CD1c-positive myeloid dendritic cell (primary cell): Measurements from ENCODE around the gene PHLDA3.
A peak's percentile ranks its signal among the peaks of the same experiment; 100 is the strongest.
"Not testable (repeated sequence)": the region's sequence is repeated elsewhere in the genome, so short reads cannot be mapped to it uniquely, and the experiment has no call there.

ENCODE experiments used
- DNase-seq: peaks from one replicate; pipeline ENCODE4 v3.0.0-alpha.2; 2016; ENCODE audit errors: extremely low spot score

The PHLDA3 gene

DNA sequence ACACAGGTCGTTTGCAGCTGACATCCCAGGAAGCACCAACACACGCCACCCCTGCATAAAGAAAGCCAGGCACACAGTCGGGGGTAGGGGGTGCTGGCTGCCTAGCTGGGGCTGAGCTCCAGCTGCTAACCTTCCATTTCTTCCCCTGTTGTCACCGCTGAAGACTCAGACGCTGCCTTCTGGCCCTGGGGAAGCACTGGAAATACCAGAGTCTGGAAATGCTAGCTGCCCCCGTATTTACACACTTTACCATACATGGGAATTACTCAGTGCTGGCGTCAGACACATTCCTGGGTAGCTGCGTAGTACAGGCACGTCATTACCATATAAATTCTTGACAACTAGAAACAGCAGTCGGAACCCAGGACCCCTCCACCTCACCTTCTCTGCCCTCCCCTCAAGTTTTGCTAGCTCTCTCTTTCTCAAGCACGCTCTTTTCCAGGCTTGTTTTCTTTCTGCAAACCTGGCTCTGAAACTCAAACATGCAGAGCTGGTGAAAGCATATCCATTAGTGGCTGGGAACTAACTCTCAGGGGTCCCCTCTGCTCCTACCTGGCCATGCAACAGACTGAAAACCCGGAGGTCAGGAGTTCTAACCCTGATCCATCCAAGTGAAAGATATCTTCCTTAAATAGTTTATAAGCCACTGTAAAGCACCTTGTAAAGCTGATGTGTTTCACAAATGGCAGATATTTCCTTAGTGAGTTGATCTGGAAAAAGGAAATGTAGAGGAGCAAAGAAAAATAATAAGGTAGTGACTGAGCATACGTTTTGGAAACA, 34.6 kb upstream of the PHLDA3 start:
- no peak for DNase-seq

DNA sequence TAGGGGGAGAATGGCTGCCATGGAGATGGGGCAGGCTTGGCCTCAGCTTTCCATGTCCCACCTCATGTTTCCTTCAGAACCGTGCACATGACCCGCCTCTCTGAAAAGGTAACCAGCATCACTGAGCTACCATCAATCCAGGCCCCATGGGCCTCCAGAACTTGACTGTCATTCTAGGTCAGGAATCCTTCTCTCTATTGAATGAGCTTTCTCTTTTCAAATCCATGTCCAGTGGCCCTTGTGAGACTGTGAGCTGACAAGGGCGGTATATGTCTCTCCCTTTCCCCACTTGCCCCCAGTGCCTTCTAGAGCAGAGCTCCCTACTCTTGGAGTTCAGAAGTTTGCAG, 33.5 kb upstream of the PHLDA3 start:
- DNase-seq, result no peak

DNA sequence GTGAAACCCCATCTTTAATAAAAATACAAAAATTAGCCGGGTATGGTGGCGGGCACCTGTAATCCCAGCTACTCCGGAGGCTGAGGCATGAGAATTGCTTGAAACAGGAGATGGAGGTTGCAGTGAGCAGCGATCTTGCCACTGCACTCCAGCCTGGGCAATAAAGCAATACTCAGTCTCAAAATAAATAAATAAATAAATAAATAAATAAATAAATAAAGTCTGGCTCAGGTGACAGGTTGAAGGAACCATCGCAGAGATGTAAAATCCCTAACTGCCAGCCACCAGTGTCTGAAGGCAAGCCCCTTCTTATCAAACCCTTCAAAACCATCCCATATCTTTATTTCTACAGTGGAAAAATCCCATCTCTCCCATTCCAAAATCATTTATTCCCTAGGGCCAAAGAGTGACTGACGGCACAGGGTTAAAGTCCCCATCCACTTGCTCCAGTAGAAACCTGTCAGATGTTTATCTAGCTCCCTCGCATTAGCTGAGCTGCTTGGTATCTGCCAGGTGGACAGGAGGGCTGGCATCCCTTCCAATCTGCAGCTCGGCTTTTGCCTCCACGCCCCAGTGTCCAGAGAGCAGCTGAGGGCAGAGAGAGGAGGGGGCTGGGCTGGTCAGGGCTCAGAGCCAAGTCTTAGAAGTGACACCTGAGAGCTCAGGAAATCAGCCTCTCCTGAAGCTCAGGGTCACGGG, 33.0 kb upstream of the PHLDA3 start:
- no peak for DNase-seq

DNA sequence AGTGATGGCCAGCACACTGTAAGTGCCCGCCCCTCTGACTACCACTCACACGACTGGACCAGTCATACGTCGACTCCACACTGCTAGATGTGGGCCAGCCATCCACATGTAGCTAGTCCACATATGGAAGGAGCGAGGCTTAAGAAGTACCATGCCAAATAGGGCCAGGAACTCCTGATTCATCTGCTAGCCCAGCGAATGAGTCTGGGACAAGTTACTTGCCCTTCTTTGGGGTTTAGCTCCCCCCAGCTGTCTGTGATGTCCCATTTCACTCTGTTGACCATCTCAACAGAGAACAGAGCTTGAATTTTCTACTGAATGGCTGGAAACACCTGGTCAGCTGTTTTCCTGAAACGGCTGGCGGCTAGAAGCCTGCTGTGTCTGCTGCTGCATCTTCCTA, 32.2 kb upstream of the PHLDA3 start:
- DNase-seq, result no peak

DNA sequence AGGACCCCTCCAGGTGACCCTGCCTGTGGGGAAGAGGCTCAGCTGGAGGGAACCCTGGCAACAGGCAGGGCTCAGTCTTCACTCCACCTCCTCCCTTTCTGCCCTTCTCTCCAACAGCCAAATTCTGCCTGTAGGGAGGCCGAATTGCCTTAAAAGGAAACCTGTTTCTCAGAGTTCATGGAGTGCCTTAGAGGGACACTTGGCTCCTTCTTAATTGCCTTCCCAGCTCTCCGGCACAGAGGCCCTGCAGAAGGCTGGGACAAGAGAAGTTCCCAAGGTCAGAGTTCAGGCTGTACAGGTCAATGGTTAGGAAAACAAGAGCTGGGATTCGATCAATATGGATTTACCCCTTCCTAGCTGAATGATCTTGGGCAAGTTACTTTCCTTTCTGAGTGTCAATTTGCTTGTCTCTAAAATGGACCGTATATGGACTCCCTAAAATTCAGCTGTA, 31.7 kb upstream of the PHLDA3 start:
- no peak for DNase-seq

DNA sequence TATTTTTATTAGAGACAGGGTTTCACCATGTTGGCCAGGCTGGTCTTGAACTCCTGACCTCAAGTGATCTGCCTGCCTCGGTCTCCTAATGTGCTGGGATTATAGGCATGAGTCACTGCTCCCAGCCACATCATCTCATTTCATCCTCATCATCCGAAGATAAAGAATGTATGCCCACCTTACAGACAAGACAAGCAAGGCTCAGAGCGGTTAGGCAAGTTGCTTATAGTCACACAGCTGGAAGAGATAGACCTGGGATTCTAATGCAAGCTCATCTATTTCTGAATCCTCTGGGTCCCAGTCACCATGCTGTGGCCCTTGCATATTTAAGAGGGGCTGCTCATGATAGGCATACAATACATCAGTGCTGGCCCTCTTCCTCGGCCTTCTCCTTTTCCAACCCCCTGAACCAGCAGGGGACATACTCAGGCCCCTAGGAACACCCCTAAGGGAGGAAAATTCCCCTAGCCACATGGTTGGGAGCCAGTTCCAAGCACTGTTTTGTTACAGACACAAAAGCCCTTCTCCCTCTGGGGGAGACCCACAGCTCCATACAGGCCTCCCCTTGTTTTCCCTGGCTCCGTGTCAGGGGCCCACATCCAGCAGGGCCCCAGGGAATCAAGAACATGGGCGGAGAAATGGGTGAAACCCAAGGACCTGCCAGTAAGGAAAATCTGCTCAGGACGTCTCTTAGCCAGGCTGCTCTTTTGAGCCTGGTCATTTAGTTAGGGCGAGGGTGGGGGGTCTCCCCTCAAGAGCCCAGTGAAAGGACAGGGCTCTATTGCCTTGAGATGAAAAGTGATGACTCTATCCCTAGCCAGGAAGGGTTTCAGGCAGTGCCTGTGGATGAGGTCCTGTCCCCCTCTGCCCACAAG, 31.0 kb upstream of the PHLDA3 start:
- DNase-seq, result no peak

DNA sequence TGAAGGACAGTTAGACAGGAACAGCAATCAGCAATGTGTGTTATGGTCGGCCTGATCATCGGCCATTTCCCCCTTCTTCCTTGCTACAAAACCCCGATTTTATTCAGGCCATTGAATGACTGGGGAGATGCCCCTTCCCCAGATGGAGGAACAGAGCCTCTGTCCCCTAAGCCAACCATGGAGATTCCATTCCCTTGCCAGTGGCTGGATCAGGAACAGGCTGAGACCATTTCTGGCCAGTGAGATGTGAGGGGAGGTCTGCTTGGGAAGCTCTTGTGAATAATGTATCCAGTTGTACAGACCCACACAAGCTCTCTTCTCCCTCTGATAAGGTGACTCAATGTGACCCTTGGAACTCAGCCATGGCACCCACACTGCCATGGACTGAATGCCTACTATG, 30.2 kb upstream of the PHLDA3 start:
- no peak for DNase-seq

DNA sequence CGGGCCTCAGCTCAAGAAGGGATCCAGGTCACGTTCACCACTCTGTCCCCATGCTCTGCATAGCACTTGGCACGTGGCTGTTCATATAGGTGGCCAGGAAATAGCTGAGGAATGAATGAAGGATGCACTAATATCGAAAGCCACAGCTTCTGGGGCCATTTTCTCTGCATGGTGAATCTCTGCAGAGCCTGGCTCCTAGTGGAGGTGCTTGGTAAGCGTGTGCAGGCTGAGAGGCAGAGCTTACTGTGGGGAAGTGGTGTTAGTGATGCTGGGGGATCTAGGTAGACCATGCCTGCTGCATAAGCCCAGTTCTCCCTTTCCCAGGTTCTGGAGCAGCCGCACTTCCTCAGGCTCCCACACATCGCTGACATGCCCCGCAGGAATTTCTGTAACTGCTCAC, 29.6 kb upstream of the PHLDA3 start:
- no peak for DNase-seq

DNA sequence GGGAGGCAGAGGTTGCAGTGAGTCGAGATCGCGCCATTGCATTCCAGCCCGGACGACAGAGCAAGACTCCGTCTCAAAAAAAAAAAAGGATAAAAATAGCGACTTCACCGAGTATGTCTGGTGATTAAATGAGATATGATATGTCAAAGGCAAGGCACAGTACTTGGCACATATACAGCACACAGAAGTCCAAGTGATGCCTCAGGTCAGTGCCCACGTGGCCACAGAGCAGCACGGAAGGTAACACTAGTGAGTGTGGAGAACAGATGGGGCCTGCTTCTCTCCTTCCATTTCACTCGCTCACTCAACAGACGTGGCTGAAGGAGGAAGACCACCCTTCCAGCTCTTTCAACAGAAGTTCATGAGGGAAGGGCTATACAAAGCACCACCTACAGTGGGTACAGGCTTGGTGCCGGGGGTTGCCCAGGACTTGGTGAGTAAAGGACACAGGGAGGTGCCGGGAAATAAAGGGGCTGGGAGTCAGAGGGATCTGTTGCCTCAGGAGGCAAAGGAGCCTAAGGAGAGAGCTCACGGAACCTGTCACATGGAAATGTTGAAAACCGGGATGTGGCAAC, 29.0 kb upstream of the PHLDA3 start:
- DNase-seq, result no peak

DNA sequence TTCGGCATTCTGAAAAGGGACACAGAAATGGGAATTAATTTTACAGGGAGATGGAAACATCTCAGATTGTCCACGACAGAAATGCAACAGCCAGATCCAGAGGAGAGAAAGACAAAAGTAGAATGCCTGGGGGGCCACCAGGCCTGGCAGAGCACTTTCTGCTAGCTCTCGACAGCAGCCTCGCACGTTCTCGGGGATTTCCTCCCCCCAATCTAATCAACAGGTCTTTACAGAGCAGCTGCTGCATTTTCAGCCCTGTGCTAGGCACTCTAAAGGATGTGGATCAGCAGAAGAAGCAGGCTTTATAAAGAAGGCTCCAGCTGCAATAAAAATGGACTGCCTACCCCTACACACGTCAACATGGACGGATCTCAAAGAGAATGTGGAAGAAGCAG, 27.3 kb upstream of the PHLDA3 start:
- no peak for DNase-seq

DNA sequence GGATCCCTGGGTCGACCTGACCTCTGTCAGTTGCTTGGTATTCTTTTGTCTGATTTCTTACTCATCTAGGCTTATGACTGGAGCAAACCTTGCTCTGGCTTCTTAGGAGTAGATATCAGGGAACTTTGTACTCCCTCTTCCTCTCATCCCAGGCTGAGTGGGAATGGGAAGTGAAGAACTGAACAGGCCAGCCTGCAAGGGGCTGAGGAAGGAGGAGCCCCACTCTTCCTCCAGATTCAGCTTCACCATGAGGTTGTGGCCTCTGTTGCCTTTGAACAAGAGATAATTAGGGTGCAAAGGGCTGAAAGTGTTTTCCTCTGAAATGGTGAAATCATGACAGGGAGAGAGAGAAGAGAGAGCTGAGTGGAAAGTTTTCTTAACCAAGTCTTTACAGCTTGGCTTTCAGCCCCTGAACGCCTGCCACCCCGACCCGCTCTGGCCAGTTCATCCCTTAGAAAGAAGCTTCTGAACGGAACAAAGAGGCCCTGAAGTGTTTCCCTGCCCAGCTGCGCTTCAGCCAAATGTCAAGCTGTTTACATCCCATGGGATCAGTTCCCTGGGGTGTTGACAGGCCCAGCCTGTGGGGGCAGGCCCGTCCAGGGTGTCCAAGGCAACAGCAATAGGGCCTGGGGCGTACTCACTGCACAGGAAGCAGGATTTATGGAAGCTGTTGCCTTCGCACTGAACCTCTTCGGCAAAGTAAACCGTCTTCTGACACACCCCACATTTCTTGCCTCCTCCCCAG, 26.7 kb upstream of the PHLDA3 start:
- DNase-seq, result no peak

DNA sequence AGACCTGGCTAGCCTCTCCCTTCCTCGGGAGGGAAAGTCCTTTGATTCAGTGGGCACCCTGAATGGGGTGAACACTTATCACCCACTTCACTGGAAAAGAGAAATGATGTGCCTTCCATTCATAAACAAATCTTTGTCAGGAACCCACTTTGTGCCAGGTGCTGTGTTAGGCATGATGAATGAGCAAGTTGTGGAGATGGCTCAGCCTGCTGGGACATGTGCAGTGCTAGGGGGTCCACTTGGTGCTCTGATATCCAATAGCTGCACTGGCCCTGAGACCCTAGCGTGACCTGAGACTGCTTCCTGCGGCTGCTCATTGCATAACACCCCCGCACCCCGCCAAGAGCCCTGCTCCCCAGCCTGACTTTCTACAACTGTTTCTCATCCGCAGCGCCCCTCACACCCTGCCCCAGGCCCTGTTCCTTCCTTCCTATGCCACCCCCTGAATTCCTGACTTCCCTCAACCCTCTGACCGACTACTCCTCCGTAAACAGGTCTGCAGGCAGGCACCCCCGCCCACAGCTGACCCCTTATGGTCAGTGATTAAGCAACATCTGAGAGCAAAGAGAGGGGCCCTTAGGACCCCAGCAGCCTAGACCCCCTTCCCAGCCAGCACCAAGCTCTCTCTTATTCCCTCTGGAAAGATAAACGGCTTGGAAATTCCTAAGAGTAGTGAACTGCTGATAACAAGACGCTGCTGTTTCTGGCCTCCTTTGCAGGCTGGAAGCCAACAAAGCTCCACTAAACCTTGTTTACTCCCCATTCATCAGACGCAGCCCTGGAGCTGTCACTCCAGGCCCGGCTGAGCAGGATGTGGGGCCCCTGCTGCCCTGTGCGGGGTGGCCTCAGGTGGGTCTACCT, 25.0 kb upstream of the PHLDA3 start:
- no peak for DNase-seq

DNA sequence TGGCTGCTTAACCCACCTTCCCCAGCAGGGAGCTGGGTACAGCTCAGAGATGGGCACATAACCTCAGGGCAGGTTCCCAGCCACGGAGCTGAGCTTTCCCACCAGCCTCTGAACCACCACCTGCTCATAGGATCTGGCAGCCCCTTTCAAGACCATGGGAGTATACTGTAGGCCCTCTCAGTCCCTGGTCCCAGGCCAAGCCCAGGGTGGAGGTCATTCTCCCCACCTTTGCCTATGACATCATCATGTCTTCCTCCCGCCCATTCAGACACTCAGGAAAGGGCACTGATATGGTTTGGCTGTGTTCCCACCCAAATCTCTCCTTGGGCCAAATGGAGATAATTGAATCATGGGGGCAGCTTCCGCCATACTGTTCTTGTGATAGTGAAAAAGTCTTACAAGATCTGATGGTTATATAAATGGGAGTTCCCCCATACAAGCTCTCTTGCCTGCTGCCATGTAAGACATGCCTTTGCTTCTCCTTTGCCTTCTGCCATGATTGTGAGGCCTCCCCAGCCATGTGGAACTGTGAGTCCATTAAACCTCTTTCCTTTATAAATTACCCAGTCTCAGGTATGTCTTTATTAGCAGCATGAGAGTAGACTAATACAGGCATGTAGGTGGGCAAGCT, 24.2 kb upstream of the PHLDA3 start:
- DNase-seq, result not testable (repeated sequence)

DNA sequence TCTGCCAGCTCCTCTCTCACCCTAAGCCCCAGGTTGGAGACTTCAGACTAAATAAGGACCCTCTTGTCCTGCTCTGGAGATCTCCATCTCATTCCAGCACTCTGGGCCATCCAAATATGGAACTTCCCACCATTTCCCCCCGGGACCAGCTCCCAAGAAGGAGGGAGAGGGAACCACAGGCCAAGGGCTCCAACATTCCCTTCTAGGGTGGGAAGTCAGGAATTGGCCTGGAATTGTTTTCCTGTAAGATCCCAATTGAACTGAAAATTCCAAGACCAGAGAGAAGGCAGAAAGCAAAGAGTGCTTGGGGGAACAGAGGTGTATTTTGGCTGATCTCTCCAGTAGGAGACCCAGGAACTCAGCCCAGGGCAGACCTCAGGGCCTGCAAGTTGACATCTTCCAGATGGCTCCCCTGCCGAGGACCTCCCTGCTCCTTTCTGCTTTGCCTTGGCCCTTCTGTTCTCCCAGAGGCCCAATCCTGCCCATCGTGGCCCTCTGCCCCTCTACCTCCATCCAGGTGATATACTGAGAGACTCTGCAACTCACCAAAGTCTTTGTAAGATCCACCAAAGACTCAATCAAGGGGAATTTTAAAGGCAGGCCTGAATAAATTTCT, 23.0 kb upstream of the PHLDA3 start:
- DNase-seq, result no peak

DNA sequence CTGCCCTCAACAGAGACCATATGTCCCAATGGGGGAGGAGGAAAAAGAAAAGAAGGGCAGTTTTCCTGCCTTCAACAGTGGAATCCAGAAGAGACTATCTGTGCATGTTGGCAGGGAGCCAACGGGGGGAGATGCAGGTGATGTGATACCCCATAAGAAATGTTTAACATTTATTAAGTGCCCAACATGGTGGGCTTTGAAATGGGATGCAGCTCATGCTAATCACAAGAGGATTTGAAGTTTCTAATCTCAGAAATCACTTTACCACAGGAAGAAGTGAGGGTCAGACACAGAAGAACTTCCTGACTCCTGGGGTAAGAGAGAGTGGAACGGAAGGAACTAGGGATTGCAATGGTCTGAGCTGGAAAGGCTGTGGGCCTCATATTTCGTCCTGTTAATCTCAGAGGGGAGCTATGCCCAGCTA, 21.7 kb upstream of the PHLDA3 start:
- no peak for DNase-seq

DNA sequence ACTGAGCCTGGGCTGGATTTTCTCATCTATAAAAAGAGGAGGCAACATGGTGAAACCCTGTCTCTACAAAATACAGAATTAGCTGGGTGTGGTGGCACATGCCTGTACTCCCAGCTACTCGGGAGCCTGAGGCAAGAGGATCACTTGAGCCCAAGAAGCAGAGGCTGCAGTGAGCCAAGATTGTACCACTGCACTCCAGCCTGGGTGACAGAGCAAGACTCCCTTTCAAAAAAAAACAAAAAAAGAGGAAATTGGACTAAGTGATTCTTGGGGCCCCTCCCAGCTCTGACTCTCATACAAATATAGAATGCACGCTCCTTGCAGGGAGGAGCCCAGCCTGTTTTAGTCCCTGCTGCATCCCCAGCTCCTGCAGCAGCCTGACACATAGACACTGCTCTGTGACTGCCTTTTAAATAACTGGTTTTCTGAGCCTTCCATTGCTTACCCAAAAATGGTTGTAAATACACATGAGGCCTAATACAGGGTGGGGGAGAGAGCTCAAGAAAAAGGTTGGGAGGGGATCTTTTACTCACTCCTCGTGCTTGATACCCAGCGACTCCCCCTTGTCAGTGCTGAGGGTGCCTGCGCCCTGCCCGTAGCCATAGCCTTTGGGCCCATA, 20.8 kb upstream of the PHLDA3 start:
- peak; percentile 51 for DNase-seq

DNA sequence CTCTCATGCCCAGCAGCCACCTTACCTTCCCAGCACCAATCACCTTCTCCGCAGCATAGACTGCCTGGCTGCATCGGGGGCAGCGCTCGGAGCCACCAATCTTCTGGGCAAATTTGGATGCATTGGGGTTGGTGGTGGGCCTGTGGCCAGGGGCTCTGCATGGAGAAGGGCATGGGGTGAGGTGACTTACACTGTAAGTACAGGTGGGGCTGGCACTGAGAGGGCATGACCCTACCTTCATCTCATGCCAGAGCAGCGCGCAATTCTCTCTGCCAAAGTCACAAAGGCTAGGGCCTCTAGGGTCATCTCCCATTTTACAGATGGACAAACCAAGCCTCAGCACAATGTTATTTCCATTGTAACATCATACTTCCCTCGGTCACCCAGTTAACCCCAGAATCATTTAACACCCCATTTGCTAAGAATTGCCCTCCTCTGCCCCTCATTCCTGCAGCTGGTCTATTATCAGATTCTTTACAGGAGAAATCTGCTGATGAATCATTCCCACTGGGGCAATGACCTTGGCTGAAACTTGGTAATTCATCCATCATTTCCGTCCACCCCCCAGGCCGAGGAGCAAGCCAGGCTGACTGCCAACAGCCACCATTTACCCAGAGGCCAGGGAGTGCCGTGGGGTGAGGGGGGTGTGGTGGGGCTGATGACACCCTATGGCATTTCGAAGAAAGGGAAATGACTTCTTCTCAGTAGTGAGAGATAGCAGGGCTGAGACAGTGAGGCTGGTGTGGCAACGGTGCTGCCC, 20.0 kb upstream of the PHLDA3 start:
- DNase-seq, result peak; percentile 46

DNA sequence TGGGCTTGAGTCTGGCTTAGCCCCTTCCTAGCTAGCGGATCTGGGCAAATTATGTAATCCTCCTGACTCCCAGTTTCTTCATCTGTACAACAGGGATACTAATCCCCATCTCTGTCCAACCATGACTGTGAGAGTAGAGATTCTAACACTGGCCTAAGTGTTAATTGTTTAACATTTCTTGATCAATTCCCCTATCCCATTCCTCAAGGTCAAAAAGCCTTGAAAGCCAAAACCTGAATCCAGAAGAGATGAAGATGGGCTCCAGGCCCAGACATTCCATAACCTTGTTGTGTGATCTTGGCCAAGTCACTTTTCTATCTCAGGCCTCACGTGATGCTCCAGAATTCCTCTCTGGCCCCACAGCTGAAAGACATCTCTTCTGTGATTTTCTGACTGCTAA, 18.8 kb upstream of the PHLDA3 start:
- no peak for DNase-seq
